MG63 (cell line): ENCODE results near the gene LRCH3. TPM values are rescaled to one million over a fixed set of nuclear protein-coding genes. Genes with fewer than 3 reads are reported as not detected.
"Not testable (repeated sequence)": the region's sequence is repeated elsewhere in the genome, so short reads cannot be mapped to it uniquely, and the experiment has no call there.

Source experiments
- DNase-seq: peaks from one replicate; pipeline ENCODE4 v3.0.0-alpha.2; 2020
- H3K27me3 ChIP-seq: fragments of 250-450 bp; sonication (Bioruptor Pico); 2 replicates; pipeline ENCODE4 v1.5.1; 2020; ENCODE audit warnings: mild to moderate bottlenecking, moderate library complexity
- H3K36me3 ChIP-seq: fragments of 250-450 bp; sonication (Bioruptor Pico); 2 replicates; pipeline ENCODE4 v1.5.1; 2020; ENCODE audit warnings: mild to moderate bottlenecking, moderate library complexity
- H3K4me3 ChIP-seq: fragments of 250-450 bp; sonication (Bioruptor Pico); 2 replicates; pipeline ENCODE4 v1.5.1; 2020; ENCODE audit warnings: mild to moderate bottlenecking, moderate library complexity
- H3K9me3 ChIP-seq: fragments of 250-450 bp; sonication (Bioruptor Pico); 2 replicates; pipeline ENCODE4 v1.5.1; 2020; ENCODE audit warnings: mild to moderate bottlenecking, moderate library complexity
- total RNA-seq: library from RNA; depleted of rRNA; stranded (reverse); fragments of >200 nt; shearing (Covaris generic); gene quantifications from 2 replicates; pipeline ENCODE4 v1.2.3, GENCODE V29; 2014; ENCODE audit warnings: low replicate concordance

The LRCH3 gene
- total RNA-seq, 1 experiment from 2014 or later: 20.3 TPM

DNA sequence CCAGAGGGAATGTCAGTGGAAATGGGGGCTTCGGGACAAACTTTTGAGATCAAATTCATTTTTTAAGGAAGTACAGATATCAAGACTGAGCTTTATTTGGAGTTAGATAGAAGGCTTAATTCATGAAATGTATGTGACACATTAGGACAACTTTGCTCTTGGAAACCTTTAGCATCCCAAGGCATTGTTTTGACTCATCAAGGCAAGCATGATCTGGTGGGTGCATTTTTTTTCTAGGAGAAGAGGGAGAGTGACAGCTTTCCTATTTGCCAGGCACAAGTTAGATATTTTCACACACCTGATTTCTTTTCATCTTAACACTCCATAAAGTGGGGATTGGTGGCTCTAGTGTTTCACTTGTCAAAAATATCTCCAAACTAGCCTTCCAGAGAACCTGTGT, 97.5 kb downstream of the LRCH3 start:
- Histone ChIP-seq H3K36me3 (peaks cover 11% of the 10 kb centered on the region), H3K27me3 (no peaks in the 10 kb centered on the region), H3K4me3 (no peak overlapping the region), H3K9me3 (no peaks in the 10 kb centered on the region)
- DNase-seq: no peak

DNA sequence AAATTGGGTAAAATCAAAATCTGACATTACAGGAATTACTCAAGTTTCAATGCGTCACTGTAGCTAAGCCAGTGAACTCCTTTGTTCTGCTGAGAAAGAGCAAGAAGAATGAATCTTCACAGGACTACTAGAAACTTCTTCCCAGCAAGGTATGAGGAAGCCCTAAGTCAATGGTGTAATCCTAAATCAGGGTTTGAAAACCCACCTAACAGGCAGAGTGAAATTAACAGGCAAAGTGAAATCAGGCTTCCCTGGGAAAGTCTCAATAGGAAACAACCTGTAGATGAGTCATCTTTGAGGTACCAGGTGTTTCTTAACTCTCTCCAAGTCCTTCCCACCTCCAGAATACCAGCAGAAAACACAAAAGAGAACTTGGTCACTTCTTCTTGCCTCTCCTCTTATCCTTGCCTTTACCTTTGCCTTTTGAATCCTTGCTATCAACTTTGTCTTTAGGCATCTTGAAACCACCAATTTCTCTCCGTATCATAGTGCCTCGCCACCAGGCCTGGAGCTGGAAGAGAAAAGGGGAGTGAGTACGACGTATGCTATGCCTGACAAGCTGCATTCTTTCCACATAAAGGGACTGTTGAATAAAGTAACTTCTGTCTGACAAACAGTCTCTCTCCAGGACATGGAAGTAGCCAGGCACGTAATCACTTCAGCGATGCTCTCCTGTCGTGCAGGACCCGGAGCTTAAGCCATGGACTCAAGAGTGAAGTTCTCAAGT, 98.3 kb downstream of the LRCH3 start:
- no peaks in the 10 kb centered on the region for H3K27me3 ChIP-seq
- H3K4me3 ChIP-seq: no peak overlapping the region
- no peaks in the 10 kb centered on the region for H3K9me3 ChIP-seq
- peaks cover 3% of the 10 kb centered on the region; the same call in 1 of the 2 replicates for H3K36me3 ChIP-seq
- no peak for DNase-seq

DNA sequence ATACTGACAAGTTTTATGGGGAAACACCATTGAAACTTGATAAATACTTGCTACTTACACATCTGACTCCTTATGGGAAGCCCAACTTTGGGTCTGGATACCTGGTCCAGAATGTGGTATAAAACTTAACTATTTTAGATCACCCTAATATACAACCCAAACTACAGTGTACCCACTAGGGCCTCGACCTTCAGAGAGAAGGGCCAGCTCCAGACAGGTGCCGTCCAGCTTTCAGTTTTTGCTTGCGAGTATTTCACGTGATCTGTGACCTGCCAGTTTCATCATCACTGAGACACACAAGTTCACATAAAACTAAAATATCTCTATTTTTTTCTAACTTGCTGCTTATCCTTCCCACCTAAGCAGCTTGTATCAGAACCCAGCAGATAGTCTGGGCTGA, 99.6 kb downstream of the LRCH3 start:
- Histone ChIP-seq H3K4me3 (no peak overlapping the region), H3K36me3 (no peaks in the 10 kb centered on the region), H3K27me3 (no peaks in the 10 kb centered on the region), H3K9me3 (no peaks in the 10 kb centered on the region)
- DNase-seq: no peak

DNA sequence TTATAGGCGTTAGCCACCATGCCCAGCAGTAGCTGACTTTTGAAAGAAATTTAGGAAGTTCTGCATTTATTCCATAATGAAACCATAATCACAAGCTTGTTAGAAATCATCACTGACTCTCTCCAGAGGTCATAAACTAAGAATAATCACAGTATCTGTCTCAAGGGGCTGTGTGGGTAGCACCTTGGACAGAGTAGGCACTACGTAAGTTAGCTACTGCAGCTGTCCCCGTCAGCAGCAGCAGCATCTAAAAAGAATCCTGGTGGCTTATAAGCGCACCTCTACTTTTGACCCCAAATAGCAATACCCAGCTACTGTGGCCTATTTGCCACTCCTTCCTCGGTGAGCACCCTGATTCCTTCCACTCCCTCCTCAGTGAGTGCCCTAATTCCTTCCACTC, 101.1 kb downstream of the LRCH3 start:
- Histone ChIP-seq H3K27me3 (no peaks in the 10 kb centered on the region; the same call in 1 of the 2 replicates), H3K9me3 (no peaks in the 10 kb centered on the region), H3K4me3 (no peak overlapping the region), H3K36me3 (no peaks in the 10 kb centered on the region)
- DNase-seq: no peak

DNA sequence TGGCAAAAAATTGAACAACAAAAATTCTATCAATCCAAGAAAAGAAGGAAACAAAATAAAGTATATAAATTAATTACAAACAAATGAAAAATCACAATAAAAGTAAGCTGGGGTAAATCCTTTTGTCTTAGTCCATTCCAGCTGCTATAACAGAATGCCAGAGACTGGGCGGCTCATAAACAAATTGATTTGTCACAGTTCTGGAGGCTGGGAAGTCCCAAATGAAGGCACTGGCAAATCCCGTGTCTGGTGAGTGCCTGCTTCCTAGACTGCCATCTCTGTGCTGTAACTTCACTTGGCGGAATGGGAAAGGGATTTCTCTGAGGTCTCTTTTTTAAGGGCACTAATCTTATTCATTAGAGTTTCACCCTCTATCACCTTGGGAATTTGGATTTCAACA, 105.4 kb downstream of the LRCH3 start:
- no peak for DNase-seq
- Histone ChIP-seq H3K36me3 (no peaks in the 10 kb centered on the region), H3K4me3 (no peak overlapping the region), H3K27me3 (peaks cover 2% of the 10 kb centered on the region; the same call in 1 of the 2 replicates), H3K9me3 (no peaks in the 10 kb centered on the region; the same call in 1 of the 2 replicates)

DNA sequence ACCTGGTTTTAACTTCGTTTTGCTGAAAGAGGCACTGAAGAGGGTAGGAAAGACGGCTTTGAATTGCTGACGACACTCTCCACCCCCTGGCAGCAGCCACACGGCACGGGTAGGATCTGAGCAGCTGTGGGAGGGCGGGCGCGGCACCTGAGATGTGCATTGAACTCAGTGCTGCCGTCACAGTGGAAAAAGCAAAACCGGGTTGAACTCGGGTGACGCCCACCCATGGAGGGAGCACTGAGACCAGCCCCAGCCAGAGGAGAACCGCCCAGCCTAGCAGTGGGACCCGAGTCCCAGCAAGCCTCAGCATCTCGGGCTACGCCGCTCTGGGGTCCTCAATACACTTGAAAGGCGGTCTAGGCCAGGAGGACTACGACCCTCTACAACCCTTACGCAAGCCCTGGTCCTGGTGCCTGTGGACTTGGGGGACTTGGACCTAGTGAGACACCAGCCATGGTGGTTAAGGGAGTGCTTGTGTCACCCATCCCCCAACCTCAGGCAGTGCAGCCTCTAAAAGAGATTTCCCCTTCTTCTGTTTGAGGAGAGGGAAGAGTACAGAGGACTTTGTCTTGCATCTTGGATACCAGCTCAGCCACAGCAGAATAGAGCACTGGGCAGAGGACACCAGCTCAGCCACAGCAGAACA, 108.9 kb downstream of the LRCH3 start:
- H3K9me3 ChIP-seq: peaks cover 6% of the 10 kb centered on the region
- peaks cover 2% of the 10 kb centered on the region; the same call in 1 of the 2 replicates for H3K27me3 ChIP-seq
- H3K4me3 ChIP-seq: no peak overlapping the region
- DNase-seq: no peak
- no peaks in the 10 kb centered on the region for H3K36me3 ChIP-seq

DNA sequence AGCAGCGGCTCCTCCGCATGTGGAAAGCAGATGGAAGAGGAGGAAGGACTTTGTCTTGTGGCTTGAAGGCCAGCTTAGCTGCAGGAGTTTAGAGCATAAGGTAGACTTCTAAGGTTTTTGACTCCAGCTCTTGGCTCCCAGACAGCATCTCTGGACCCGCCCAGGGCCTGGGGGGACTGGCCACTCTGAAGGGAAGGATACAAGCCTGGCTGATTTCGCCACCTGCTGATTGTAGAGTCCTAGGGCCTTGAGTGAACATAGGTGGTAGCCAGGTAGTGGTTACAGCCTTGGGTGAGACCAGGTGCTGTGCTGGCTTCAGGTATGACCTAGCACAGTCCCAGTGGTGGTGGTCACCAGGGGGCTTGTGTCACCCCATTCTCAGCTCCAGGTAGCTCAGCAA, 110.6 kb downstream of the LRCH3 start:
- H3K9me3 ChIP-seq: peaks cover 6% of the 10 kb centered on the region
- DNase-seq: no peak
- H3K36me3 ChIP-seq: no peaks in the 10 kb centered on the region
- no peak overlapping the region for H3K4me3 ChIP-seq
- 0 out of 2 replicates have a peak, but pooled peaks cover 2% of the 10 kb centered on the region for H3K27me3 ChIP-seq

DNA sequence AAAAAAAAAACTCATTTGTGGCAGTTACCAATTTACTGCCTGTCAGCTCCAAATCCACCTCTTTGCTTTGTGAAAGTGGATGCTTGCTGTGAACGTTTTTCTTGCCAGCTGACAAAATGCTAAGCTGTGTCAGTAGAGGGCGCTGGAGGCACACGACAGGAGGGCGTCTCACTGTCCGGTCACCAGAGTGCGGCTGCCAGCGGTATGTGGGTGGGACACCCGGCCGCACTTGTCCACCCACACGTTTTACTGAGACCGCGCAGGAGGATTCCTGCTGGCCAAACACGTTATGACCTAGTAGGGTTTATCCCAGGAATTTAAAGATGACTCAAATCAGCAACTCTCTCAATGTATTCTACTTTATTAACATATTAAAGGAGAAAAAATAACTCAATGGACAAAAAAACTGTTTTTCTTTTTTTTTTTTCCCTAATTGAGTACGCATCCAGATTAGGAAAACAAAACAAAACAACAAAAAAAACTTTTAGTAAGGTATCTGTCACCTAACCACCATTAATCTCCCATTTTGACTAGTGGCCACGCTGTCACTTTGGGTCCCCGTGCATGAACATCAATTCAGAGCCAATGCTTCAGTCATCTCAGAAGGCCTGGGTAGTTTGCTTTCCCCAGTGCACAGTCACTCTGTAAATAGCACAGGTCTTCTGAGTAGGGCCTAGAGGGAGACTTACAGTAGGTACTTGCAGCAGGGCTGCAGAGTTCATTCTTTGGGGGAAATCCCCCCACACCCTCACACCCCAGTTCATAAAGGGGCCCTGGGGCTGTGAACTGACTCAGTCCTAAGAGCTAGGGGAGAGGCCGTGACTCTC, 115.2 kb downstream of the LRCH3 start:
- H3K27me3 ChIP-seq: no peaks in the 10 kb centered on the region
- no peaks in the 10 kb centered on the region for H3K36me3 ChIP-seq
- no peak overlapping the region for H3K4me3 ChIP-seq
- DNase-seq: peak; percentile 99
- H3K9me3 ChIP-seq: peaks cover 6% of the 10 kb centered on the region

DNA sequence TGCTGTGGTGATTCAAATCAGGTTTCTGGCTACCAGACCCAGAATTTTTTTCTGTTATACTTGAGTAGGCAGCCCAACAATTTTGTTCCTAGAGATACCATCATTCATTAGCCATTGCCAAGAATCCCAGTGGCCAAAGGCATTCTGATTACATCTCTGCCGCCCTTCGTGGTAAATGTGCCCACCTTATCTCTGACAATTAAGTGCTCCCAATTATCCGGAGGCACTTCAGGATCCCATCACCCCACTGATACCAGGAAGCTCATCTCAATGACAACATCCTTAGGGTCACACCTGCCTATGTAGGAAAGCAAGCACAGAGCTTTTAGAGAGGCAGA, 115.8 kb downstream of the LRCH3 start:
- Histone ChIP-seq H3K9me3 (peaks cover 6% of the 10 kb centered on the region), H3K27me3 (no peaks in the 10 kb centered on the region), H3K36me3 (no peaks in the 10 kb centered on the region), H3K4me3 (no peak overlapping the region)
- no peak for DNase-seq

DNA sequence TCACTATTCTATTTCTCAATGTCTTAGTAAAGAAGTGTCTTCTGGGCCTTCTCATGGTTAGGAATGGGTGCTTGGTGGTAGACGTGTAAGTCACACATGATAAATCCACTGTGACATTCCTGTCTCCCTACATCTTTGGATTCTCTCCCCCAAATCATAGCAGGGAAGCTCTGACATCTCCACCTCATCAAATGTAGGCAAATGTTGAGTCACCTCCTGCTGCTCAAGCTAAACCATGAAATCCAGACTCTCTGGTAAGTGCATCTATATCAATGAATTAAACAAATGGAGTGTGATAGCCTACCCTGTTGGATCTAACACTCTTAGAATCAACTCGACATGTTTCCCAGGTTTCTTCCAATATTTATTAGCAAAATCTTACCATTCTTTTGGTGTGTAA, 116.1 kb downstream of the LRCH3 start:
- DNase-seq: no peak

DNA sequence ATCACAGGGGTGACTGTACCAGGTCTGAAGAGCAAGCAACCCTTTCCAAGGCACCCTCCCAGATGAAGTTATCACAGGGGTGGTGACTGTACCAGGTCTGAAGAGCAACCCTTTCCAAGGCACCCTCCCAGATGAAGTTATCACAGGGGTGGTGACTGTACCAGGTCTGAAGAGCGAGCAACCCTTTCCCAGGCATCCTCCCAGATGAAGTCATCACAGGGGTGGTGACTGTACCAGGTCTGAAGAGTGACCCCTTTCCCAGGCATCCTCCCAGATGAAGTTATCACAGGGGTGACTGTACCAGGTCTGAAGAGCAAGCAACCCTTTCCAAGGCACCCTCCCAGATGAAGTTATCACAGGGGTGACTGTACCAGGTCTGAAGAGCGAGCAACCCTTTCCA, 117.5 kb downstream of the LRCH3 start:
- H3K4me3 ChIP-seq, H3K36me3 ChIP-seq, H3K9me3 ChIP-seq, H3K27me3 ChIP-seq, DNase-seq: not testable (repeated sequence)

More for the DNA sequence above, 116.1 kb downstream of the LRCH3 start:
- H3K27me3 ChIP-seq: no peaks in the 10 kb centered on the region
- H3K4me3 ChIP-seq: no peak overlapping the region
- peaks cover 6% of the 10 kb centered on the region for H3K9me3 ChIP-seq
- H3K36me3 ChIP-seq: no peaks in the 10 kb centered on the region

DNA sequence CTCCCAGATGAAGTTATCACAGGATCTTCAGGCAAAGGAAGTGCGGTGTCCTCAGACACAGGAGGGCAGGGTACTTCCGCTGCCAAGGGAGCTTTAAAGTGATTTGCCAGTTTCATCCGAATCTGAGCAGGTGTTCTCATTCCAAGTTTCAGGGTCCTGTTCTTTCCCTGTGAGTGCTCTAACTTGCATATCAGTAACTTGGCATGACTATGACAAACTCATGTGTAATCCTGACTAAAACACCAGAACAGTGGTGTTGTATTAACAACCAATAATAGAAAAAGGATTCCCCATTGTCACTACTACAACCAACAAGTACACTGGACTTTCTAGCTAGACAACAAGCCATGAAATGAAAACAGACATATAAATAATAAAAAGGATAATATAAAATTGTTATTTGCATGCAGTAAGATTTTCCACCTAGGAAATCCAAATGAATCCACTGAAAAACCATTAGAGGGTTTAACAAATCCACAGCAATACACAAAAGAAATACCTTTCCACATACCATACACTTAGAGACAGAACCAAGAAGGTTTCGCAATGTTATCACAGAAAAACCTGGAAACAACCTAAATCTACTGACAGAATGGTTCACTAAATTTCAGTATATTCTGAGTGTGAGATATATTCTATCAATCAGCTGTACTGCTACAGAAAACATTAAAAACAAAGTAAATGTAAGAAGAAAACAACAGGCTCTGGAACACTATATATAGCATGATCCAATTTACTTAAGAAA, 118.1 kb downstream of the LRCH3 start:
- H3K27me3 ChIP-seq: no peaks in the 10 kb centered on the region
- H3K4me3 ChIP-seq: no peak overlapping the region
- H3K9me3 ChIP-seq: no peaks in the 10 kb centered on the region
- no peaks in the 10 kb centered on the region for H3K36me3 ChIP-seq
- DNase-seq: no peak

DNA sequence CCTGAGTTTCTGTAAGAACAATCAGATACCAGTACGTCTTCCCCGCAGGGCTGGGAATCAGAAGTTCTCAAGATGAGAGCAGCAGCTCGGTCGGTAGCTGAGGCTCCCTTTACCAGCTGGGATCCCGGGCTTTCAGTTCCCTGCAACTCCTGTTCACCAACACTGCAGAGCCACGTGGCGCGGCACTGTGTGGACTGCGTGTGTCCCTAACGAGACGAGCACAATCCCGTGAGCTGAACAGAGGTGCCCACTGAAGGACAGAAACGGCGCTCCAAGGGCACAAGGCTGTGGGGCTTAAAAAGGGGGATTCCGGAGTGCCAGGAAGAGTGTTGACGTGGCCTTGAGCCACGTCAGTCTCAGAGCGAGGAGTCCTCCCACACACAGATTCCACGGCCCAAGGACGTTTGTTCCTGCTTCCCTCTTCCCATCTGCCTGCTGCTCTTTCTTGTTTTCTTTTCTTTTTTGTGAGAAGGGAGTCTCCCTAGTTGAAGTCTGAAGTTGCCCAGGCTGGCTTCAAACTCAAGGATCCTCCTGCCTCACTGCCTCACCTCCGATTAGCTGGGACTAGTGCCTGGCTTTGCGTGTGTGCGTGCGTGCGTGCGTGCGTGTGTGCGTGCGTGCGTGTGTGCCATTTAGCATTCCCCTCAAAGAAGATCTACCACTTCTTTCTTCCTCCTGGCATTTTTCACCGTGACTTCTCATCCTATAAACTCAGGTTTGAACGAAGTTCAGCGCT, 121.9 kb downstream of the LRCH3 start:
- H3K9me3 ChIP-seq: no peaks in the 10 kb centered on the region
- no peak overlapping the region for H3K4me3 ChIP-seq
- H3K27me3 ChIP-seq: no peaks in the 10 kb centered on the region
- H3K36me3 ChIP-seq: no peaks in the 10 kb centered on the region
- no peak for DNase-seq

DNA sequence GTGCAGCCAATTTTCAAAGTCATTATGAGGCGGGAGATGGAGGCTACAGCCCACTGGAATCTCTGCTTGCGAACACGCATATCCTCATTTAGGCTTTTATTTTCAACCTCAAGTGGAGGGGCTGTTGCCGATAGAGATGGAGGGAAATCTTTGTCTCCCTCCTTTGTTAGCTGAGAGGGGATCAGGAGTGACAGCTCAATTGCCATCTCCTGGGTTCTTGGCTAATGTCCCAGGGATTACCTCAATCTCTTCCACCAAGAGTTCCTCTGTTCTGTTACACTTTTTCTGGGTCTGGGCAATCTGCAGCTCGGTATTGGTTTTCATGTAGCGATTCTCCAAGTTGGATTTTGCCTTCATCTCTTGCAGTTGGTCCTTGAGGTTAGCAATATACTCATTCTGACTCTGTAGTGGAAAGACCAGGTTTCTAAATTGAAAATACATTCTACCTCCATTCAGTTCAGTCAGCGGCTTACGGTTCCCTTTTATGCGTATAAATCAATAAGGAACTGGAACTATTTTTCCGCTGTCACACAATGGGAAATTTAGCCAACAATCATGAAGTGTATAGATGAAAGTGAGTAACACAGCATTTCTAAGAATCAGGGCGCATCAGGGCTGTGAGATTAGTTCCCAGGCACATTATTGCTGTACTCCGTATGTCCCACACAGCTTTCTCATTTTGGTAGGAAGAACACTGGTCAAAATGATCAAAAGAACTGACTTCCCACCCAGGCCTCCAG, 122.8 kb downstream of the LRCH3 start:
- Histone ChIP-seq H3K9me3 (no peaks in the 10 kb centered on the region), H3K27me3 (no peaks in the 10 kb centered on the region), H3K4me3 (no peak overlapping the region), H3K36me3 (no peaks in the 10 kb centered on the region)
- no peak for DNase-seq

DNA sequence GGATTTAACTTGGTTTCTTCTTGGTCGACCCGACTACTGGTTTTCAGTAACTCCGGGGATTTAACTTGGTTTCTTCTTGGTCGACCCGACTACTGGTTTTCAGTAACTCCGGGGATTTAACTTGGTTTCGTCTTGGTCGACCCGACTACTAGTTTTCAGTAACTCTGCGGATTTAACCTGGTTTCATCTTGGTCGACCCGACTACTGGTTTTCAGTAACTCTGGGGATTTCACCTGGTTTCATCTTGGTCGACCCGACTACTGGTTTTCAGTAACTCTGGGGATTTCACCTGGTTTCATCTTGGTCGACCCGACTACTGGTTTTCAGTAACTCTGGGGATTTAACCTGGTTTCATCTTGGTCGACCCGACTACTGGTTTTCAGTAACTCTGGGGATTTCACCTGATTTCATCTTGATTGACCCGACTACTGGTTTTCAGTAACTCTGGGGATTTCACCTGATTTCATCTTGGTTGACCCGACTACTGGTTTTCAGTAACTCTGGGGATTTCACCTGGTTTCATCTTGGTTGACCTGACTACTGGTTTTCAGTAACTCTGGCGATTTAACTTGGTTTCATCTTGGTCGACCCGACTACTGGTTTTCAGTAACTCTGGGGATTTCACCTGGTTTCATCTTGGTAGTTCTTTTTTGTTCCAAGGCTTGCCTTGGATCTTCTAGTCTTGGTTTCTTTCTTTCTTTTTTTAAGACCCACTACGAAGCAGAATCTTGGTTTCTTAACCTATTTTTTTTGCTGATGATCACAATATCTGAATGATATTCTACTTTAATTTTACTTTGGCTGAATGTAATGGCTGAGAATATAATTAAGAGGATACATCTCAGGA, 130.6 kb downstream of the LRCH3 start:
- H3K4me3 ChIP-seq, H3K36me3 ChIP-seq, H3K27me3 ChIP-seq, H3K9me3 ChIP-seq, DNase-seq: not testable (repeated sequence)
